ENCODE data around the gene ACER1. TPM values are rescaled to one million over a fixed set of nuclear protein-coding genes. Genes with fewer than 3 reads are reported as not detected.

The ACER1 gene
- polyA plus RNA-seq, 1 donor (not counting 4 experiments of a cell fraction or from before 2014, with no cell fraction given) = 0.38 TPM

DNA sequence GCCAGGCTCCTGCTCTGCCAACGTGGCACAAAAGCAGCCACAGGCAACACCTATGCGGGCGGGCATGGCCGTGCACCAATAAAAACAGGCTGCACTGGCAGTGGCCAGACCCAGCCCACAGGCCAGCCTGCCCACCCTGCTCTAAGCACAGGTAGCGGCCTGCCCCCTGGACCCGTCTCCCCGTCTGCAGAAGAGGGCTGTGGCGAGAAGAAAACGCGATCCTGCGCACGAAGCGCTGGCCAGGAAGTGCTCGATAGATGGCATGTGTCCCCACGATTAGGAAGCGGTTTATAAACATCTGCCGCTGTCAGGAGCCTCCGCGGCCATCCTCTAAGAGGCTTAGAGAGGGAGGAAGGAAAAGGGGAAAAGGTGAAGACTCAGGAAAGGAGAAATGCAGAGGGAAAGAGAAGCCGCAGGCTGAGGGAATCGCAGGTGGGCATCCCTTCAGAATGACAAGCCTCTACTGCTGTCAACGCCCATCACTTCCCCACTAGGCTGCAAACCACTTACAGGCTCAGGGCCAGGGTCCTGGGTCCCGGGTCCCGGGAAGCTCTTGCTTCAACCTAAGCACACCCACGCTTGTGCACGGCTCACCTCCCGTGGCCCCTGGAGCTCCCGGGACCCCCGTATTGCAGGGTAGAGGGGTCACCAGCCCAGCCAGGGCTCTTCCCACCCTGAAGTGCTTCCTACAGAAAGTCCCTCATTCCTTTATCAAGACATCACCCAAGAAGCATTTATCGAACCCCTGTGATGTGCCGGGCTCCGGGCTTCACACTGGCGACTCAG, 64.1 kb downstream of the ACER1 start:
- peaks cover 27% of the 10 kb centered on the region for H3K4me1 ChIP-seq (ENCODE audit: control insufficient read depth, extremely low read depth, insufficient read depth, low read length)
- no peak overlapping the region for H3K4me2 ChIP-seq (ENCODE audit: control insufficient read depth, extremely low read depth, insufficient read depth, low read depth, low read length)
- dilution Hi-C loops (cut with MboI; ENCODE audit: extremely low pct_ligation_motif_present, low sequenced_read_pairs) = no loop called here
- no peak for TF ChIP-seq EZH2 (IDR thresholded peaks at IDR 0.05; ENCODE audit: low read length)
- TF ChIP-seq, protein P1, sequence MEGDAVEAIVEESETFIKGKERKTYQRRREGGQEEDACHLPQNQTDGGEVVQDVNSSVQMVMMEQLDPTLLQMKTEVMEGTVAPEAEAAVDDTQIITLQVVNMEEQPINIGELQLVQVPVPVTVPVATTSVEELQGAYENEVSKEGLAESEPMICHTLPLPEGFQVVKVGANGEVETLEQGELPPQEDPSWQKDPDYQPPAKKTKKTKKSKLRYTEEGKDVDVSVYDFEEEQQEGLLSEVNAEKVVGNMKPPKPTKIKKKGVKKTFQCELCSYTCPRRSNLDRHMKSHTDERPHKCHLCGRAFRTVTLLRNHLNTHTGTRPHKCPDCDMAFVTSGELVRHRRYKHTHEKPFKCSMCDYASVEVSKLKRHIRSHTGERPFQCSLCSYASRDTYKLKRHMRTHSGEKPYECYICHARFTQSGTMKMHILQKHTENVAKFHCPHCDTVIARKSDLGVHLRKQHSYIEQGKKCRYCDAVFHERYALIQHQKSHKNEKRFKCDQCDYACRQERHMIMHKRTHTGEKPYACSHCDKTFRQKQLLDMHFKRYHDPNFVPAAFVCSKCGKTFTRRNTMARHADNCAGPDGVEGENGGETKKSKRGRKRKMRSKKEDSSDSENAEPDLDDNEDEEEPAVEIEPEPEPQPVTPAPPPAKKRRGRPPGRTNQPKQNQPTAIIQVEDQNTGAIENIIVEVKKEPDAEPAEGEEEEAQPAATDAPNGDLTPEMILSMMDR (optimal IDR thresholded peaks at IDR 0.05 in 1 of 3, IDR thresholded peaks at IDR 0.05 in 1 of 3, conservative IDR thresholded peaks at IDR 0.05 in 1 of 3; ENCODE audit: extremely low read depth in 1 of 3, insufficient read depth in 2 of 3, low read length in 3 of 3) = no peak
- no peak overlapping the region for H3K9ac ChIP-seq (ENCODE audit: control insufficient read depth, extremely low read depth, insufficient read depth, low read length)
- H3K79me2 ChIP-seq (ENCODE audit: control insufficient read depth, insufficient read depth, low read length) = peaks cover 74% of the 10 kb centered on the region
- no peaks in the 10 kb centered on the region for H3K9me1 ChIP-seq (ENCODE audit: control insufficient read depth, extremely low read depth, insufficient read depth, low read length)
- peaks cover 6 to 11% of the 10 kb centered on the region in 2 experiments for H3K36me3 ChIP-seq (ENCODE audit: control insufficient read depth in 2 of 2, extremely low read depth in 1 of 2, insufficient read depth in 2 of 2, low read length in 2 of 2)
- H4K20me1 ChIP-seq (ENCODE audit: control insufficient read depth, extremely low read depth, insufficient read depth, low read length) = peaks cover 37% of the 10 kb centered on the region
- H3K9me3 ChIP-seq (ENCODE audit: control insufficient read depth, low read depth, low read length) = no peaks in the 10 kb centered on the region
- DNase-seq (ENCODE audit: low read depth, low spot score) (no peak), FAIRE-seq (no peak)
- no peak overlapping the region for H3K4me3 ChIP-seq (ENCODE audit: control insufficient read depth in 2 of 3, extremely low read depth in 1 of 3, insufficient read depth in 2 of 3, low read depth in 1 of 3, low read length in 3 of 3)
- no peak overlapping the region for H3K27ac ChIP-seq (ENCODE audit: control insufficient read depth, insufficient read depth, low read length)
- H2AFZ ChIP-seq (ENCODE audit: control insufficient read depth, low read length) = no peak overlapping the region
- no peaks in the 10 kb centered on the region for H3K27me3 ChIP-seq (ENCODE audit: control insufficient read depth, extremely low read depth, insufficient read depth, low read length)

DNA sequence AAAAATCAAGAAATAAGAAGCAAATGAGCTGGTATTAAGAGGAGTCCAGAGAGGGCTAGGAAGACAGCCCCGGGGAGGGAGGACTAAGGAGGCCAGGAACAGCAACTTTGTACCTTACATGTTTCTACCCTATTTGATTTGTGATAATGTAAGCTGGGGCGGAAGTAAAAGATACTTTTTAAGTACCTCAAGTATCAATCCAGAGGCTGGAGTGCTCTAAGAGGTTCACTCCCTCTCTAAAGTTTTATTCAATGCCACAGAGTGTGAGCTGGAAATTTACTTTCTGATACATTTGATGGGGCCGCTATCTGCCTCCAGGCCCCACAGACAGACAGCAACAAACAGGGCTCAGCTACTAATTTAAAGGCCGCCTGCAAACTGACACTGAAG, 65.0 kb downstream of the ACER1 start:
- no peak for TF ChIP-seq EZH2 (IDR thresholded peaks at IDR 0.05; ENCODE audit: low read length)
- TF ChIP-seq, protein P1 (optimal IDR thresholded peaks at IDR 0.05 in 1 of 3, IDR thresholded peaks at IDR 0.05 in 1 of 3, conservative IDR thresholded peaks at IDR 0.05 in 1 of 3; ENCODE audit: extremely low read depth in 1 of 3, insufficient read depth in 2 of 3, low read length in 3 of 3) = no peak
- Histone ChIP-seq H3K9me1 (ENCODE audit: control insufficient read depth, extremely low read depth, insufficient read depth, low read length) (no peaks in the 10 kb centered on the region), H3K27me3 (ENCODE audit: control insufficient read depth, extremely low read depth, insufficient read depth, low read length) (no peaks in the 10 kb centered on the region), H3K9me3 (ENCODE audit: control insufficient read depth, low read depth, low read length) (no peaks in the 10 kb centered on the region), H3K4me2 (ENCODE audit: control insufficient read depth, extremely low read depth, insufficient read depth, low read depth, low read length) (no peak overlapping the region), H3K27ac (ENCODE audit: control insufficient read depth, insufficient read depth, low read length) (no peak overlapping the region), H4K20me1 (ENCODE audit: control insufficient read depth, extremely low read depth, insufficient read depth, low read length) (peaks cover 31% of the 10 kb centered on the region), H3K79me2 (ENCODE audit: control insufficient read depth, insufficient read depth, low read length) (peaks cover 73% of the 10 kb centered on the region), H3K36me3 (ENCODE audit: control insufficient read depth in 2 of 2, extremely low read depth in 1 of 2, insufficient read depth in 2 of 2, low read length in 2 of 2) (peaks cover 6 to 12% of the 10 kb centered on the region in 2 experiments), H3K4me3 (ENCODE audit: control insufficient read depth in 2 of 3, extremely low read depth in 1 of 3, insufficient read depth in 2 of 3, low read depth in 1 of 3, low read length in 3 of 3) (no peak overlapping the region), H2AFZ (ENCODE audit: control insufficient read depth, low read length) (no peak overlapping the region), H3K4me1 (ENCODE audit: control insufficient read depth, extremely low read depth, insufficient read depth, low read length) (peaks cover 17% of the 10 kb centered on the region), H3K9ac (ENCODE audit: control insufficient read depth, extremely low read depth, insufficient read depth, low read length) (no peak overlapping the region)
- FAIRE-seq = peak; percentile 13
- dilution Hi-C loops (cut with MboI; ENCODE audit: extremely low pct_ligation_motif_present, low sequenced_read_pairs) = no loop called here
- DNase-seq (ENCODE audit: low read depth, low spot score) = no peak

Data from keratinocyte (primary cell).